H9 (cell line): ENCODE results near the gene XPR1. TPM values are rescaled to one million over a fixed set of nuclear protein-coding genes. Genes with fewer than 3 reads are reported as not detected.

Source experiments
- DNase-seq: peaks from one replicate; pipeline ENCODE4 v3.0.0-alpha.2; 2017
- H2AFZ ChIP-seq: one replicate; pipeline ENCODE4 v1.6.1; 2013; ENCODE audit warnings: mild to moderate bottlenecking, low read length, control low read depth, moderate library complexity
- H2AK5ac ChIP-seq: 2 replicates; pipeline ENCODE4 v1.6.1; 2013; ENCODE audit warnings: low read length, control low read depth, mixed read lengths; ENCODE audit not compliant: insufficient read length
- H2BK120ac ChIP-seq: one replicate; pipeline ENCODE4 v1.6.1; 2013; ENCODE audit warnings: low read depth, mild to moderate bottlenecking, low read length, control low read depth, inconsistent platforms; ENCODE audit not compliant: poor library complexity, severe bottlenecking
- H2BK12ac ChIP-seq: 2 replicates; pipeline ENCODE4 v1.6.1; 2013; ENCODE audit warnings: low read length, control low read depth, mixed read lengths, low read depth; ENCODE audit not compliant: insufficient read length
- H2BK15ac ChIP-seq: 2 replicates; pipeline ENCODE4 v1.6.1; 2013; ENCODE audit warnings: low read depth, low read length, control low read depth
- H2BK20ac ChIP-seq: one replicate; pipeline ENCODE4 v1.6.1; 2013; ENCODE audit warnings: low read depth, mild to moderate bottlenecking, low read length, control low read depth, inconsistent platforms; ENCODE audit not compliant: poor library complexity, severe bottlenecking
- H2BK5ac ChIP-seq: 2 replicates; pipeline ENCODE4 v1.6.1; 2013; ENCODE audit warnings: low read length, control low read depth, mixed read lengths; ENCODE audit not compliant: insufficient read length
- H3K14ac ChIP-seq: 2 replicates; pipeline ENCODE4 v1.6.1; 2013; ENCODE audit warnings: low read length, control low read depth; ENCODE audit not compliant: insufficient read depth
- H3K18ac ChIP-seq: 2 replicates; pipeline ENCODE4 v1.6.1; 2013; ENCODE audit warnings: low read depth, mild to moderate bottlenecking, mixed read lengths, low read length, control low read depth; ENCODE audit not compliant: insufficient read length
- H3K23ac ChIP-seq: 2 replicates; pipeline ENCODE4 v1.6.1; 2013; ENCODE audit warnings: low read length, control low read depth, mixed read lengths, low read depth; ENCODE audit not compliant: insufficient read length
- H3K23me2 ChIP-seq: 2 replicates; pipeline ENCODE4 v1.6.1; 2013; ENCODE audit warnings: low read depth, mild to moderate bottlenecking, mixed read lengths, low read length, control low read depth; ENCODE audit not compliant: insufficient read length, poor library complexity, severe bottlenecking
- H3K27ac ChIP-seq: 2 replicates; pipeline ENCODE4 v1.5.1; 2013; ENCODE audit warnings: low read length, control low read depth, mixed read lengths, low read depth; ENCODE audit not compliant: insufficient read length
- H3K27me3 ChIP-seq: 2 replicates; pipeline ENCODE4 v1.6.1; 2013; ENCODE audit warnings: low read length, control low read depth, inconsistent platforms; ENCODE audit not compliant: insufficient read depth
- H3K4ac ChIP-seq: 2 replicates; pipeline ENCODE4 v1.6.1; 2013; ENCODE audit warnings: low read depth, mild to moderate bottlenecking, control low read depth, inconsistent platforms, low read length, moderate library complexity
- H3K4me1 ChIP-seq: 2 replicates; pipeline ENCODE4 v1.6.1; 2013; ENCODE audit warnings: low read length, control low read depth, inconsistent platforms; ENCODE audit not compliant: insufficient read depth
- H3K4me2 ChIP-seq: 2 replicates; pipeline ENCODE4 v1.6.1; 2013; ENCODE audit warnings: low read length, control low read depth, mixed read lengths; ENCODE audit not compliant: insufficient read length, insufficient read depth
- H3K56ac ChIP-seq: 2 replicates; pipeline ENCODE4 v1.6.1; 2013; ENCODE audit warnings: low read depth, mild to moderate bottlenecking, mixed read lengths, low read length, control low read depth; ENCODE audit not compliant: insufficient read length
- H3K79me1 ChIP-seq: 2 replicates; pipeline ENCODE4 v1.6.1; 2013; ENCODE audit warnings: low read depth, mild to moderate bottlenecking, moderate library complexity, low read length, control low read depth, inconsistent platforms; ENCODE audit not compliant: insufficient read depth, poor library complexity, severe bottlenecking
- H3K79me2 ChIP-seq: 2 replicates; pipeline ENCODE4 v1.6.1; 2013; ENCODE audit warnings: low read length, control low read depth, inconsistent platforms; ENCODE audit not compliant: insufficient read depth
- H3K9ac ChIP-seq: 2 replicates; pipeline ENCODE4 v1.6.1; 2013; ENCODE audit warnings: low read length, control low read depth, mixed read lengths; ENCODE audit not compliant: insufficient read length; ENCODE audit errors: extremely low read depth
- H3K9me3 ChIP-seq: one replicate; pipeline ENCODE4 v1.6.1; 2013; ENCODE audit warnings: low read depth, low read length, inconsistent platforms; ENCODE audit not compliant: control insufficient read depth
- H3T11ph ChIP-seq: one replicate; pipeline ENCODE4 v1.6.1; 2013; ENCODE audit warnings: mild to moderate bottlenecking, low read length, control low read depth, inconsistent platforms
- H4K20me1 ChIP-seq: one replicate; pipeline ENCODE4 v1.6.1; 2013; ENCODE audit not compliant: control insufficient read depth, insufficient read length, insufficient read depth
- H4K5ac ChIP-seq: 2 replicates; pipeline ENCODE4 v1.6.1; 2013; ENCODE audit warnings: low read depth, mild to moderate bottlenecking, mixed read lengths, low read length, control low read depth; ENCODE audit not compliant: insufficient read length
- H4K8ac ChIP-seq: replicated peaks from 2 replicates; pipeline ENCODE4 v1.6.1; 2013; ENCODE audit warnings: low read length, control low read depth, mixed read lengths, low read depth; ENCODE audit not compliant: insufficient read length
- H4K91ac ChIP-seq: 2 replicates; pipeline ENCODE4 v1.6.1; 2013; ENCODE audit warnings: low read depth, mild to moderate bottlenecking, moderate library complexity, mixed read lengths, low read length, control low read depth; ENCODE audit not compliant: insufficient read length
- H3K27ac Mint-ChIP-seq, 3 experiments: 2 replicates in 2 of 3; 3 replicates in 1 of 3; pipeline ENCODE4 v1.8.0; 2020 to 2021; ENCODE audit warnings: mixed read lengths in 3 of 3, mild to moderate bottlenecking in 1 of 3, moderate library complexity in 1 of 3
- H3K27me3 Mint-ChIP-seq: 2 replicates; pipeline ENCODE4 v1.8.0; 2021; ENCODE audit warnings: low read depth, mild to moderate bottlenecking, moderate library complexity, mixed read lengths
- H3K36me3 Mint-ChIP-seq, 3 experiments: 2 replicates in 2 of 3; 3 replicates in 1 of 3; pipeline ENCODE4 v1.8.0; 2020 to 2021; ENCODE audit warnings: low read depth in 3 of 3, mixed read lengths in 3 of 3; ENCODE audit not compliant: insufficient read depth in 1 of 3
- H3K4me1 Mint-ChIP-seq, 2 experiments: 2 replicates each; pipeline ENCODE4 v1.8.0; 2020; ENCODE audit warnings: mixed read lengths in 2 of 2
- H3K4me3 Mint-ChIP-seq, 2 experiments: 2 replicates in 1 of 2; 3 replicates in 1 of 2; pipeline ENCODE4 v1.8.0; 2020 to 2021; ENCODE audit warnings: mild to moderate bottlenecking in 2 of 2, mixed read lengths in 2 of 2, moderate library complexity in 1 of 2
- H3K9me3 Mint-ChIP-seq, 2 experiments: 2 replicates in 1 of 2; 3 replicates in 1 of 2; pipeline ENCODE4 v1.8.0; 2020; ENCODE audit warnings: mild to moderate bottlenecking in 2 of 2, mixed read lengths in 2 of 2, moderate library complexity in 1 of 2
- WGBS: extraction: QIAGEN DNeasy Blood & Tissue Kit; methylation state at CpG from one replicate; pipeline ENCODE4 v1.1.7; 2013; ENCODE audit warnings: missing lambda C conversion rate, low lambda C conversion rate, mixed read lengths; ENCODE audit not compliant: insufficient read length; ENCODE audit errors: extremely low coverage; 5-methylcytosine and 5-hydroxymethylcytosine counted together
- total RNA-seq: library from RNA; stranded (reverse); gene quantifications from 2 replicates; pipeline ENCODE4 v1.2.1, GENCODE V29; 2021
- TF ChIP-seq, protein P1 (sequence below): fragments of 200-600 bp; sonication (generic); conservative IDR thresholded peaks from 3 replicates; pipeline ENCODE4 v1.8.0; 2021; ENCODE audit warnings: antibody characterized with exemption, mild to moderate bottlenecking

Gene XPR1
- total RNA-seq, 1 experiment from 2014 or later, result 34.1 TPM

DNA sequence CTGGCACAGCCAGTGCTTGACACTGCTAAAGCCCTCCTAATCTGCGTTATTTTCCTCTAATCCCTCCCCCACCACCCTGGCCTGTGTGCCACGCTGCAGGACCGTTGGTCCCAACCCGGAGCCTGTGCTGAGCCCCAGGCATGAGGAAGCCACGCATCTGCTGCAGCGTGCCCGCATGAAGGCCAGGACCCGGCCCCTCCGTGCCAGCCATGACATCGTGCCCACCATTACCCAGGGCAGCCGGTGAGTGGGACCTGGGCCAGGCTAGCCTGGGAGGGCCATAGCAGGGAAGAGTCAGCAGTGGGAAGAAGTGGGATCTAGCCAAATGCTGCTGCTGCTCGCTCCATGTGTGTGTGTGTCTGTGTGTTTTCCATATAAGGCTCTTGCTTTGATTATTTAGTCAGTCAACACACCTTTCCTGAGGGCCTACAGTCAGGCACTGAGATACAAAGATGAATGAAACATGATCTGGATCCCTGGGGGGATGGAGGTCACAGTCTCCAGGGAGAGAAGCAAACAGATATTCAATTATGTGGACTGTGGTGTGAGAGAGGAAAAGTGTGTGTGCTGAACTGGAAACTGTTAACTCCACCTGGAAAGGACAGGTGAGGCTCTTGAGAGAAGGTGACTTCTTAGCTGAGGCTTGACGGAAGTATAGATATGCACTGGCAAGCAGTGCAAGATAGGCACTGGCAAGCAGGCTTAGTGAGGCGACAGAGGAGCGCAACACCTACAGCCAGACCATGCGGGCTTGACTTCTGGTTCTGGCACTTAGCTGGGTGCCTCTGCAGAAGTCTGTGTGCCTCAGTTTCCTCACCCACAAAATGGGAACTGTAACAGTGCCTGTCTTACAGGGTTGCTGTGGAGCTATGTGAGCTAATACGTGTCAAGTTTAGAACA is 296.8 kb downstream of the XPR1 start:
- H3K79me2 ChIP-seq, result no peaks in the 10 kb centered on the region
- peaks cover 20% of the 10 kb centered on the region; the same call in 1 of the 2 replicates for H3K4me1 ChIP-seq
- H3K9ac ChIP-seq, result no peak overlapping the region
- no peak overlapping the region for H2BK120ac ChIP-seq
- H3K23ac ChIP-seq, result no peak overlapping the region
- H4K8ac ChIP-seq, result no peak overlapping the region
- H3K27me3 ChIP-seq, result no peaks in the 10 kb centered on the region
- Mint-ChIP-seq H3K4me1 (peaks cover 48 to 55% of the 10 kb centered on the region in 2 experiments), H3K9me3 (no peaks in the 10 kb centered on the region), H3K4me3 (no peak overlapping the region), H3K36me3 (peaks cover 0 to 6% (median 2%) of the 10 kb centered on the region in 3 experiments; a peak in 2 of 7 replicates), H3K27me3 (no peaks in the 10 kb centered on the region), H3K27ac (no peak overlapping the region)
- H3K79me1 ChIP-seq, result no peaks in the 10 kb centered on the region
- H3T11ph ChIP-seq, result no peak overlapping the region
- DNase-seq, result no peak
- WGBS, result no CpG with 5 or more reads among the region's 17 CpGs
- H4K91ac ChIP-seq, result no peak overlapping the region
- no peak overlapping the region for H3K56ac ChIP-seq
- no peak overlapping the region for H2BK5ac ChIP-seq
- H4K5ac ChIP-seq, result no peak overlapping the region
- H3K14ac ChIP-seq, result no peak overlapping the region
- no peak overlapping the region for H2BK20ac ChIP-seq
- H2AFZ ChIP-seq, result no peak overlapping the region
- no peaks in the 10 kb centered on the region for H3K9me3 ChIP-seq
- H2BK12ac ChIP-seq, result no peak overlapping the region
- H4K20me1 ChIP-seq, result no peaks in the 10 kb centered on the region
- peaks cover 2% of the 10 kb centered on the region for H3K23me2 ChIP-seq
- no peak overlapping the region for H3K4me2 ChIP-seq
- no peak overlapping the region for H2BK15ac ChIP-seq
- H3K4ac ChIP-seq, result no peak overlapping the region
- no peak overlapping the region for H2AK5ac ChIP-seq
- H3K27ac ChIP-seq, result no peak overlapping the region
- TF ChIP-seq, protein P1, sequence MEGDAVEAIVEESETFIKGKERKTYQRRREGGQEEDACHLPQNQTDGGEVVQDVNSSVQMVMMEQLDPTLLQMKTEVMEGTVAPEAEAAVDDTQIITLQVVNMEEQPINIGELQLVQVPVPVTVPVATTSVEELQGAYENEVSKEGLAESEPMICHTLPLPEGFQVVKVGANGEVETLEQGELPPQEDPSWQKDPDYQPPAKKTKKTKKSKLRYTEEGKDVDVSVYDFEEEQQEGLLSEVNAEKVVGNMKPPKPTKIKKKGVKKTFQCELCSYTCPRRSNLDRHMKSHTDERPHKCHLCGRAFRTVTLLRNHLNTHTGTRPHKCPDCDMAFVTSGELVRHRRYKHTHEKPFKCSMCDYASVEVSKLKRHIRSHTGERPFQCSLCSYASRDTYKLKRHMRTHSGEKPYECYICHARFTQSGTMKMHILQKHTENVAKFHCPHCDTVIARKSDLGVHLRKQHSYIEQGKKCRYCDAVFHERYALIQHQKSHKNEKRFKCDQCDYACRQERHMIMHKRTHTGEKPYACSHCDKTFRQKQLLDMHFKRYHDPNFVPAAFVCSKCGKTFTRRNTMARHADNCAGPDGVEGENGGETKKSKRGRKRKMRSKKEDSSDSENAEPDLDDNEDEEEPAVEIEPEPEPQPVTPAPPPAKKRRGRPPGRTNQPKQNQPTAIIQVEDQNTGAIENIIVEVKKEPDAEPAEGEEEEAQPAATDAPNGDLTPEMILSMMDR, result no peak
- no peak overlapping the region for H3K18ac ChIP-seq
